Keratinocyte (primary cell): Measurements from ENCODE around the gene SHROOM1. TPM values are rescaled to one million over a fixed set of nuclear protein-coding genes. Genes with fewer than 3 reads are reported as not detected.

Experiments used
- DNase-seq: peaks from one replicate; pipeline ENCODE4 v3.0.0-alpha.2; 2011; ENCODE audit warnings: low read depth, missing footprints, low spot score
- FAIRE-seq: peaks from 2 replicates; lab custom pipeline; 2011; peaks lifted over from hg19 to GRCh38; lab: Jason Lieb, UNC
- H2AFZ ChIP-seq: 2 replicates; pipeline ENCODE4 v1.6.0; 2012; ENCODE audit warnings: low read length, control low read depth, inconsistent platforms; ENCODE audit not compliant: control insufficient read depth
- H3K27ac ChIP-seq: 2 replicates; pipeline ENCODE4 v1.5.1; 2011; ENCODE audit warnings: low read length; ENCODE audit not compliant: control insufficient read depth, insufficient read depth
- H3K27me3 ChIP-seq: 3 replicates; pipeline ENCODE4 v1.6.0; 2011; ENCODE audit warnings: low read length; ENCODE audit not compliant: control insufficient read depth, insufficient read depth; ENCODE audit errors: extremely low read depth
- H3K36me3 ChIP-seq, 2 experiments: 2 replicates in 1 of 2; 3 replicates in 1 of 2; pipeline ENCODE4 v1.5.1; 2011; ENCODE audit warnings: low read length in 2 of 2, mild to moderate bottlenecking in 1 of 2; ENCODE audit not compliant: control insufficient read depth in 2 of 2, insufficient read depth in 2 of 2; ENCODE audit errors: extremely low read depth in 1 of 2
- H3K4me1 ChIP-seq: 3 replicates; pipeline ENCODE4 v1.5.1; 2011; ENCODE audit warnings: low read length; ENCODE audit not compliant: control insufficient read depth, insufficient read depth; ENCODE audit errors: extremely low read depth
- H3K4me2 ChIP-seq: 3 replicates; pipeline ENCODE4 v1.6.0; 2011; ENCODE audit warnings: low read depth, low read length; ENCODE audit not compliant: control insufficient read depth, insufficient read depth; ENCODE audit errors: extremely low read depth
- H3K4me3 ChIP-seq, 3 experiments: fragments of 200-600 bp in 1 of 3; sonication (generic) in 1 of 3; 2 replicates in 2 of 3; 3 replicates in 1 of 3; pipeline ENCODE4 v1.5.1; 2011 to 2016; ENCODE audit warnings: low read length in 3 of 3, mild to moderate bottlenecking in 3 of 3, control low read depth in 2 of 3, inconsistent platforms in 1 of 3, low read depth in 1 of 3, mixed read lengths in 1 of 3, mixed run types in 1 of 3, moderate library complexity in 1 of 3; ENCODE audit not compliant: control insufficient read depth in 2 of 3, insufficient read depth in 2 of 3; ENCODE audit errors: extremely low read depth in 1 of 3
- H3K79me2 ChIP-seq: 2 replicates; pipeline ENCODE4 v1.6.0; 2012; ENCODE audit warnings: low read length; ENCODE audit not compliant: control insufficient read depth, insufficient read depth
- H3K9ac ChIP-seq: 3 replicates; pipeline ENCODE4 v1.6.0; 2011; ENCODE audit warnings: low read length; ENCODE audit not compliant: control insufficient read depth, insufficient read depth; ENCODE audit errors: extremely low read depth
- H3K9me1 ChIP-seq: 3 replicates; pipeline ENCODE4 v1.6.0; 2011; ENCODE audit warnings: low read length; ENCODE audit not compliant: control insufficient read depth, insufficient read depth; ENCODE audit errors: extremely low read depth
- H3K9me3 ChIP-seq: 2 replicates; pipeline ENCODE4 v1.5.1; 2012; ENCODE audit warnings: low read depth, low read length; ENCODE audit not compliant: control insufficient read depth
- H4K20me1 ChIP-seq: 3 replicates; pipeline ENCODE4 v1.6.0; 2011; ENCODE audit warnings: low read length; ENCODE audit not compliant: control insufficient read depth, insufficient read depth; ENCODE audit errors: extremely low read depth
- EZH2 ChIP-seq: IDR thresholded peaks from one replicate; pipeline ENCODE4 v1.6.1; 2012; ENCODE audit warnings: inconsistent platforms, mild to moderate bottlenecking, low read length, moderate library complexity
- dilution Hi-C: fragments of 300-500 bp; cut with MboI; formaldehyde crosslinking; loops from one replicate; pipeline ENCODE4 v1.7.0; 2020; ENCODE audit warnings: low sequenced_read_pairs; ENCODE audit not compliant: extremely low pct_ligation_motif_present
- polyA plus RNA-seq, 5 experiments: library from polyadenylated mRNA; depleted of rRNA in 3 of 5; stranded (reverse) in 3 of 5; stranded (forward) in 1 of 5; unstranded in 1 of 5; fragments of >200 nt; gene quantifications; 1 replicate in 1 of 5; 2 replicates in 3 of 5; 3 replicates in 1 of 5; pipeline versions ENCODE4 v1.2.1 to v1.2.3, GENCODE V29; 2011 to 2012; ENCODE audit warnings: missing spikeins in 2 of 5, low read depth in 1 of 5, low replicate concordance in 1 of 5
- TF ChIP-seq, protein P1 (sequence below), 3 experiments: IDR thresholded peaks in 1 of 3; conservative IDR thresholded peaks in 1 of 3; optimal IDR thresholded peaks in 1 of 3; 2 replicates in 2 of 3; 3 replicates in 1 of 3; pipeline versions ENCODE3 to v1.5.1; 2011; ENCODE audit warnings: low read length in 3 of 3, mild to moderate bottlenecking in 3 of 3, moderate library complexity in 2 of 3, control low read depth in 1 of 3, inconsistent platforms in 1 of 3; ENCODE audit not compliant: insufficient read depth in 2 of 3; ENCODE audit errors: extremely low read depth in 1 of 3

SHROOM1 gene
- polyA plus RNA-seq, 1 donor (not counting 4 experiments of a cell fraction or from before 2014, with no cell fraction given), result 0.25 TPM

DNA sequence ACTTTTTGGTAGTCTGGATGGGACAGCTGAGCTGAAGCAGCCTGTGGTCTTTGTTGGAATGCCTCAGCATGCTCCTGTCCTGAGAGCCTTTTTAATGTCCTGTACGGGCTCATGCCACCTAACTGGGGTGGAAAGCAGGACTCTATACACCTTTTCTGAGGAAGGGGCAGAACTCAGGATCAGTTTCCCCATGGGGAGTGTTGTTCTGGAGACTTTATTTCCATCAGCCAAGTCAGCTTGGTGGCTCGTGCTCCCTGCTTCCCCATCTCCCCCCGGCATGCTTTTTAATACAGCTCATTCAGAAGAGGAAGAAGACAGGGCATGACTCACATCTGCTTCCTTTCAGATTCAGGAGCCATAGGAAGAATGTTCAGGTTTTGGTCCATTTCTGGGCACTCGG is 48.3 kb downstream of the SHROOM1 start:
- FAIRE-seq, result peak; percentile 66
- dilution Hi-C loops, result no loop called here
- H3K9me1 ChIP-seq, result no peaks in the 10 kb centered on the region

DNA sequence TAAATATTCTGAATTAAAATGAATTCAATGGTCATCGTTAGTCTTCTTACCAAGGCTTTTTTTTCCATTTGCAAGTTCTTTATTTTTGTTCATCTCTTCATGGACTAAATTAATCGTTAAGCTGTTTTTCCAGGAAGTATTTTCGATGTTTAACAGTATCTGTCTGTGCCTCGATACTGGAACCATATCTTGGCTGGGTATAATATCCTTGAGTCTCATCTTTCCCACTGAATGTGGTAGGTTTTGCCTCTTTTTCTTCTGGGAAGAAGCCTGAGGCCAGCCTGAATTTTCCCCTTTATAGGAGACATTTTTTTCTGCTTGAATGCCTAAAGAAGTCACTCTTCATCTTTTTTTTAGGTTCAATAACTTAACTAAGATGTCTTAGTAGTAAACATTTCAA is 49.4 kb downstream of the SHROOM1 start:
- Histone ChIP-seq H3K36me3 (no peaks in the 10 kb centered on the region), H3K4me1 (peaks cover 22% of the 10 kb centered on the region), H3K9me3 (no peaks in the 10 kb centered on the region), H3K4me2 (no peak overlapping the region), H3K9ac (no peak overlapping the region), H3K9me1 (no peaks in the 10 kb centered on the region), H4K20me1 (no peaks in the 10 kb centered on the region), H3K79me2 (peaks cover 4% of the 10 kb centered on the region), H3K27me3 (no peaks in the 10 kb centered on the region), H3K27ac (no peak overlapping the region), H3K4me3 (no peak overlapping the region), H2AFZ (no peak overlapping the region)
- FAIRE-seq (no peak), DNase-seq (no peak)
- TF ChIP-seq, protein P1, sequence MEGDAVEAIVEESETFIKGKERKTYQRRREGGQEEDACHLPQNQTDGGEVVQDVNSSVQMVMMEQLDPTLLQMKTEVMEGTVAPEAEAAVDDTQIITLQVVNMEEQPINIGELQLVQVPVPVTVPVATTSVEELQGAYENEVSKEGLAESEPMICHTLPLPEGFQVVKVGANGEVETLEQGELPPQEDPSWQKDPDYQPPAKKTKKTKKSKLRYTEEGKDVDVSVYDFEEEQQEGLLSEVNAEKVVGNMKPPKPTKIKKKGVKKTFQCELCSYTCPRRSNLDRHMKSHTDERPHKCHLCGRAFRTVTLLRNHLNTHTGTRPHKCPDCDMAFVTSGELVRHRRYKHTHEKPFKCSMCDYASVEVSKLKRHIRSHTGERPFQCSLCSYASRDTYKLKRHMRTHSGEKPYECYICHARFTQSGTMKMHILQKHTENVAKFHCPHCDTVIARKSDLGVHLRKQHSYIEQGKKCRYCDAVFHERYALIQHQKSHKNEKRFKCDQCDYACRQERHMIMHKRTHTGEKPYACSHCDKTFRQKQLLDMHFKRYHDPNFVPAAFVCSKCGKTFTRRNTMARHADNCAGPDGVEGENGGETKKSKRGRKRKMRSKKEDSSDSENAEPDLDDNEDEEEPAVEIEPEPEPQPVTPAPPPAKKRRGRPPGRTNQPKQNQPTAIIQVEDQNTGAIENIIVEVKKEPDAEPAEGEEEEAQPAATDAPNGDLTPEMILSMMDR (optimal IDR thresholded peaks at IDR 0.05 in 1 of 3, IDR thresholded peaks at IDR 0.05 in 1 of 3, conservative IDR thresholded peaks at IDR 0.05 in 1 of 3; ENCODE audit: extremely low read depth in 1 of 3, insufficient read depth in 2 of 3, low read length in 3 of 3), result no peak
- no peak for TF ChIP-seq EZH2
- dilution Hi-C loops, result no loop called here

More for the DNA sequence above, 48.3 kb downstream of the SHROOM1 start:
- H2AFZ ChIP-seq, result peak overlapping the region; percentile 71
- no peak for DNase-seq
- H3K36me3 ChIP-seq, result no peaks in the 10 kb centered on the region
- no peak overlapping the region for H3K27ac ChIP-seq
- H3K27me3 ChIP-seq, result no peaks in the 10 kb centered on the region
- H3K4me1 ChIP-seq, result peaks cover 22% of the 10 kb centered on the region
- H3K9me3 ChIP-seq, result no peaks in the 10 kb centered on the region
- no peak overlapping the region for H3K9ac ChIP-seq
- H4K20me1 ChIP-seq, result no peaks in the 10 kb centered on the region
- H3K4me3 ChIP-seq, result no peak overlapping the region
- H3K4me2 ChIP-seq, result no peak overlapping the region
- no peaks in the 10 kb centered on the region for H3K79me2 ChIP-seq
- TF ChIP-seq EZH2, result no peak
- TF ChIP-seq, protein P1 (optimal IDR thresholded peaks at IDR 0.05 in 1 of 3, IDR thresholded peaks at IDR 0.05 in 1 of 3, conservative IDR thresholded peaks at IDR 0.05 in 1 of 3; ENCODE audit: extremely low read depth in 1 of 3, insufficient read depth in 2 of 3, low read length in 3 of 3), result no peak
